Measurements from ENCODE around the gene RPSA.

DNA sequence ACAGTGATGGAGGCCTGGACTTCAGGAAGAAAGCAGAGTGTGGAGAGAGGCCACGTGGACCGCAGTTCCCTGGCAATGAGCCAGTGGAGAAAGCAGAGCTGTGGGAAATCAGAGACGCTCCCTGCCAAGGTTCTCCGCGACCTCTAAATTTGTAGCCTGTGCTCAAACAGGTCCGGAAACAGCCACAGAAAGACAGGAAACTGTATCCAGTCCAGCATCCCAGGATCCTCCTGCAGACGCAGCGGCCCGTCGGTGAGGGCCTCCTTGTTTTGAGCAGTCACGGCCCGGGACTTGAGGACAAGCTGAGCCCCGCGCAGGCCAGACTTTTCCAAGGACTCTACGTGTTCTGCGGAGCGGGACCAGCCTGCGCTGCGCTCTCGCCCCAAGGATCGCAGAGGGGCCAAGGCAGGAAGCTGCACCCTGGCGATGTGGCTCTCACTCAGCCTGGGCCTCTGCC, 22.3 kb downstream of the RPSA start:
- TF ChIP-seq POLR2A (IDR thresholded peaks at IDR 0.05; ENCODE audit: low read length) (no peak), KDM5A (IDR thresholded peaks at IDR 0.05) (no peak), TFCP2L1 (CRISPR knock-in tag; IDR thresholded peaks at IDR 0.05) (no peak), SREBF2 (IDR thresholded peaks at IDR 0.05) (no peak), TP53 (CRISPR knock-in tag; IDR thresholded peaks at IDR 0.05) (no peak), CTCF (IDR thresholded peaks at IDR 0.05) (no peak), RCOR1 (IDR thresholded peaks at IDR 0.05; ENCODE audit: low read depth, low read length) (no peak)
- TF ChIP-seq, protein P1, sequence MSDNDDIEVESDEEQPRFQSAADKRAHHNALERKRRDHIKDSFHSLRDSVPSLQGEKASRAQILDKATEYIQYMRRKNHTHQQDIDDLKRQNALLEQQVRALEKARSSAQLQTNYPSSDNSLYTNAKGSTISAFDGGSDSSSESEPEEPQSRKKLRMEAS (IDR thresholded peaks at IDR 0.05) = no peak
- TF ChIP-seq, protein P2, sequence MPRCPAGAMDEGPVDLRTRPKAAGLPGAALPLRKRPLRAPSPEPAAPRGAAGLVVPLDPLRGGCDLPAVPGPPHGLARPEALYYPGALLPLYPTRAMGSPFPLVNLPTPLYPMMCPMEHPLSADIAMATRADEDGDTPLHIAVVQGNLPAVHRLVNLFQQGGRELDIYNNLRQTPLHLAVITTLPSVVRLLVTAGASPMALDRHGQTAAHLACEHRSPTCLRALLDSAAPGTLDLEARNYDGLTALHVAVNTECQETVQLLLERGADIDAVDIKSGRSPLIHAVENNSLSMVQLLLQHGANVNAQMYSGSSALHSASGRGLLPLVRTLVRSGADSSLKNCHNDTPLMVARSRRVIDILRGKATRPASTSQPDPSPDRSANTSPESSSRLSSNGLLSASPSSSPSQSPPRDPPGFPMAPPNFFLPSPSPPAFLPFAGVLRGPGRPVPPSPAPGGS (IDR thresholded peaks at IDR 0.05) = no peak
